ENCODE measurements around the gene RRBP1. TPM values are rescaled to one million over a fixed set of nuclear protein-coding genes. Genes with fewer than 3 reads are reported as not detected.

RRBP1 gene
- total and polyA plus RNA-seq, 2 of the 4 experiments (the other 2 are of a cell fraction), result 90.2 to 136 TPM

DNA sequence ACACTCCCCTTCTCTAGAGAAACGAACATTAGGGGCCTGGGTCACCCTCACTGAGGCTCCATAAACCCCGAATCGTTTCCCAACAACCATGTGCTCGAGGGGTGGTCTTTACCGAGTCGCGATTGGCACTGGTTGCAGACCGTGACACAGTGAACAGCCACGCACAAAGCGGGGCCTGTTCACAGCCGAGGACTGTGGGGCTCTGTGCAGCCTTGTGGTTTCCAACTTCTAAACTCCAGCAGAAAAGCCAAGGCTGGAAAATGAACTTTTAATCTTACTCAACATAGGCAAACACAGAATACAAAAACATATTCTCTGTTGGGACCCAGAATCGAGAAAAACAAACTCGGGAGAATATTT is 19.0 kb downstream of the RRBP1 start:
- peaks cover 94% of the 10 kb centered on the region for H4K20me1 ChIP-seq (ENCODE audit: insufficient read depth, low read length)
- no peak for ATAC-seq (ENCODE audit: low read depth)
- TF ChIP-seq FOS (IDR thresholded peaks at IDR 0.05; ENCODE audit: low read depth, low read length), result no peak
- no peak for TF ChIP-seq BHLHE40 (IDR thresholded peaks at IDR 0.05; ENCODE audit: low read depth, low read length)
- no peak for TF ChIP-seq CHD1 (IDR thresholded peaks at IDR 0.05; ENCODE audit: low read depth, low read length)
- TF ChIP-seq SMC3 (IDR thresholded peaks at IDR 0.05; ENCODE audit: low read depth, low read length), result no peak
- TF ChIP-seq, protein P1, sequence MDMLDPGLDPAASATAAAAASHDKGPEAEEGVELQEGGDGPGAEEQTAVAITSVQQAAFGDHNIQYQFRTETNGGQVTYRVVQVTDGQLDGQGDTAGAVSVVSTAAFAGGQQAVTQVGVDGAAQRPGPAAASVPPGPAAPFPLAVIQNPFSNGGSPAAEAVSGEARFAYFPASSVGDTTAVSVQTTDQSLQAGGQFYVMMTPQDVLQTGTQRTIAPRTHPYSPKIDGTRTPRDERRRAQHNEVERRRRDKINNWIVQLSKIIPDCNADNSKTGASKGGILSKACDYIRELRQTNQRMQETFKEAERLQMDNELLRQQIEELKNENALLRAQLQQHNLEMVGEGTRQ (IDR thresholded peaks at IDR 0.05; ENCODE audit: low read depth, low read length), result no peak
- TF ChIP-seq RAD21 (IDR thresholded peaks at IDR 0.05; ENCODE audit: low read length), result no peak
- TF ChIP-seq MXI1 (IDR thresholded peaks at IDR 0.05; ENCODE audit: borderline replicate concordance, low read depth, low read length), result no peak
- TF ChIP-seq, protein P2, sequence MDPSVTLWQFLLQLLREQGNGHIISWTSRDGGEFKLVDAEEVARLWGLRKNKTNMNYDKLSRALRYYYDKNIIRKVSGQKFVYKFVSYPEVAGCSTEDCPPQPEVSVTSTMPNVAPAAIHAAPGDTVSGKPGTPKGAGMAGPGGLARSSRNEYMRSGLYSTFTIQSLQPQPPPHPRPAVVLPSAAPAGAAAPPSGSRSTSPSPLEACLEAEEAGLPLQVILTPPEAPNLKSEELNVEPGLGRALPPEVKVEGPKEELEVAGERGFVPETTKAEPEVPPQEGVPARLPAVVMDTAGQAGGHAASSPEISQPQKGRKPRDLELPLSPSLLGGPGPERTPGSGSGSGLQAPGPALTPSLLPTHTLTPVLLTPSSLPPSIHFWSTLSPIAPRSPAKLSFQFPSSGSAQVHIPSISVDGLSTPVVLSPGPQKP (IDR thresholded peaks at IDR 0.05; ENCODE audit: borderline replicate concordance, low read depth, low read length), result no peak
- TF ChIP-seq POLR2A (IDR thresholded peaks at IDR 0.05; ENCODE audit: low read depth, low read length), result no peak
- TF ChIP-seq RFX5 (IDR thresholded peaks at IDR 0.05; ENCODE audit: low read depth, low read length), result no peak
- no peak for TF ChIP-seq NFE2L2 (IDR thresholded peaks at IDR 0.05; ENCODE audit: low read depth, low read length)
- no peak for TF ChIP-seq MAFK (IDR thresholded peaks at IDR 0.05; ENCODE audit: low read depth, low read length)
- TF ChIP-seq CEBPB (IDR thresholded peaks at IDR 0.05; ENCODE audit: low read depth, low read length), result no peak
- no peak for TF ChIP-seq RCOR1 (IDR thresholded peaks at IDR 0.05; ENCODE audit: insufficient replicate concordance, low read length)
- TF ChIP-seq MAZ (IDR thresholded peaks at IDR 0.05; ENCODE audit: borderline replicate concordance, low read depth, low read length), result no peak
- TF ChIP-seq, protein P3, sequence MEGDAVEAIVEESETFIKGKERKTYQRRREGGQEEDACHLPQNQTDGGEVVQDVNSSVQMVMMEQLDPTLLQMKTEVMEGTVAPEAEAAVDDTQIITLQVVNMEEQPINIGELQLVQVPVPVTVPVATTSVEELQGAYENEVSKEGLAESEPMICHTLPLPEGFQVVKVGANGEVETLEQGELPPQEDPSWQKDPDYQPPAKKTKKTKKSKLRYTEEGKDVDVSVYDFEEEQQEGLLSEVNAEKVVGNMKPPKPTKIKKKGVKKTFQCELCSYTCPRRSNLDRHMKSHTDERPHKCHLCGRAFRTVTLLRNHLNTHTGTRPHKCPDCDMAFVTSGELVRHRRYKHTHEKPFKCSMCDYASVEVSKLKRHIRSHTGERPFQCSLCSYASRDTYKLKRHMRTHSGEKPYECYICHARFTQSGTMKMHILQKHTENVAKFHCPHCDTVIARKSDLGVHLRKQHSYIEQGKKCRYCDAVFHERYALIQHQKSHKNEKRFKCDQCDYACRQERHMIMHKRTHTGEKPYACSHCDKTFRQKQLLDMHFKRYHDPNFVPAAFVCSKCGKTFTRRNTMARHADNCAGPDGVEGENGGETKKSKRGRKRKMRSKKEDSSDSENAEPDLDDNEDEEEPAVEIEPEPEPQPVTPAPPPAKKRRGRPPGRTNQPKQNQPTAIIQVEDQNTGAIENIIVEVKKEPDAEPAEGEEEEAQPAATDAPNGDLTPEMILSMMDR (conservative IDR thresholded peaks at IDR 0.05; ENCODE audit: low read depth, low read length), result no peak
- H2AK9ac ChIP-seq (replicated peaks; ENCODE audit: low read depth, low read length, poor library complexity), result no peak overlapping the region
- ChIA-PET CTCF (no interaction called here), POLR2A (ENCODE audit: unreplicated experiment) (no interaction called here)
- H2AFZ ChIP-seq (replicated peaks; ENCODE audit: low read length, poor library complexity), result no peak overlapping the region
- no peak overlapping the region for H3K4ac ChIP-seq (ENCODE audit: low read depth, low read length)
- dilution Hi-C loops (cut with HindIII; ENCODE audit: low sequenced_read_pairs, unreplicated experiment) (no loop called here), intact Hi-C loops (cut with micrococcal nuclease) (no loop called here), in situ Hi-C loops (cut with MboI; ENCODE audit: low sequenced_read_pairs) (no loop called here)
- H4K5ac ChIP-seq (ENCODE audit: low read depth, low read length), result no peak overlapping the region
- H2BK20ac ChIP-seq (ENCODE audit: low read depth, low read length), result no peak overlapping the region
- no peak for DNase-seq
- H3K56ac ChIP-seq (ENCODE audit: extremely low read depth, insufficient read depth, low read length), result no peak overlapping the region
- no peak overlapping the region for H3K14ac ChIP-seq (replicated peaks; ENCODE audit: low read depth, low read length)
- no peak overlapping the region for H4K8ac ChIP-seq (ENCODE audit: low read depth in 2 of 2, low read length in 2 of 2)
- BruUV-seq (replicated peaks), result no TSS peak
- H4K91ac ChIP-seq (ENCODE audit: insufficient read depth, low read depth, low read length), result no peak overlapping the region
- H3K23ac ChIP-seq (ENCODE audit: low read depth, low read length), result no peak overlapping the region
- peaks cover 30% of the 10 kb centered on the region for H3K4me1 ChIP-seq (ENCODE audit: control insufficient read depth, insufficient read depth, low read length)
- no peak overlapping the region for H3K27ac ChIP-seq (ENCODE audit: insufficient read depth, low read length)
- peaks cover 7% of the 10 kb centered on the region; the same call in 1 of the 2 replicates for H3K9me3 ChIP-seq (ENCODE audit: control insufficient read depth, insufficient read depth, low read length)
- no peak overlapping the region for H2BK5ac ChIP-seq (ENCODE audit: low read depth, low read length, poor library complexity, severe bottlenecking)
- no peak overlapping the region for H2AK5ac ChIP-seq (ENCODE audit: low read depth, low read length)
- H3K27me3 ChIP-seq (ENCODE audit: control insufficient read depth, insufficient read depth, low read length), result no peaks in the 10 kb centered on the region
- H3K79me1 ChIP-seq (ENCODE audit: low read depth in 1 of 2, low read length in 2 of 2), result peaks cover 24 to 80% of the 10 kb centered on the region in 2 experiments
- H3K18ac ChIP-seq (ENCODE audit: low read depth, low read length), result no peak overlapping the region
- no peak overlapping the region for H3K4me2 ChIP-seq (ENCODE audit: low read depth, low read length)
- no peak overlapping the region for H2BK120ac ChIP-seq (ENCODE audit: low read depth, low read length)
- H3K9me1 ChIP-seq (ENCODE audit: insufficient read depth, low read length), result peaks cover 30% of the 10 kb centered on the region
- no peak overlapping the region for H3K4me3 ChIP-seq (ENCODE audit: insufficient read depth, low read depth, low read length)
- peaks cover 29% of the 10 kb centered on the region for H3K36me3 ChIP-seq (ENCODE audit: control insufficient read depth, insufficient read depth, low read length)
- 96% methylated on average over 8 of the region's 13 CpGs; no CpG with 5 or more reads in 1 of the 2 experiments for WGBS, 2 experiments (ENCODE audit: extremely low coverage in 2 of 2, insufficient read length in 1 of 2)
- H3K9ac ChIP-seq (ENCODE audit: low read depth, low read length), result no peak overlapping the region
- H2BK15ac ChIP-seq (ENCODE audit: low read depth, low read length), result no peak overlapping the region
